NCI-H345 (cell line): ENCODE measurements around the gene EXO1.
A peak's percentile ranks its signal among the peaks of the same experiment; 100 is the strongest.
"Not testable (repeated sequence)": the region's sequence is repeated elsewhere in the genome, so short reads cannot be mapped to it uniquely, and the experiment has no call there.

Experiments
- DNase-seq: peaks from one replicate; lab custom pipeline; 2025; lab: John Stamatoyannopoulos, UW

The EXO1 gene

GRCh38 chr1:241847796-241848685 is at the start of gene EXO1:
Gene EXO1, plus strand, starts transcription at chr1:241848204. Its CDS starts 2,222 bp downstream, at chr1:241850426.
- DNase-seq = peak; percentile 97

GRCh38 chr1:241799416-241799815 is 48.6 kb upstream of the EXO1 start:
- DNase-seq = no peak

GRCh38 chr1:241800640-241801039 is 47.4 kb upstream of the EXO1 start:
- DNase-seq = no peak

GRCh38 chr1:241802863-241803262 is 45.1 kb upstream of the EXO1 start:
- no peak for DNase-seq

GRCh38 chr1:241804706-241805105 is 43.3 kb upstream of the EXO1 start:
- DNase-seq = not testable (repeated sequence)

- no peak for DNase-seq
Measured at GRCh38 chr1:241808265-241808664, 39.7 kb upstream of the EXO1 start.

- DNase-seq = no peak
Measured at GRCh38 chr1:241810769-241811405, 37.1 kb upstream of the EXO1 start.

GRCh38 chr1:241813768-241814320 is 34.2 kb upstream of the EXO1 start:
- no peak for DNase-seq

GRCh38 chr1:241816008-241816407 is 32.0 kb upstream of the EXO1 start:
- DNase-seq = no peak

GRCh38 chr1:241817331-241817792 is 30.6 kb upstream of the EXO1 start:
- DNase-seq = no peak

GRCh38 chr1:241817956-241818612 is 29.9 kb upstream of the EXO1 start:
- no peak for DNase-seq

GRCh38 chr1:241819340-241819866 is 28.6 kb upstream of the EXO1 start:
- DNase-seq = no peak

- DNase-seq = no peak
Measured at GRCh38 chr1:241821363-241821762, 26.6 kb upstream of the EXO1 start.

- no peak for DNase-seq
Measured at GRCh38 chr1:241822846-241823245, 25.2 kb upstream of the EXO1 start.

- DNase-seq = no peak
Measured at GRCh38 chr1:241823925-241824324, 24.1 kb upstream of the EXO1 start.

- DNase-seq = no peak
Measured at GRCh38 chr1:241825581-241825980, 22.4 kb upstream of the EXO1 start.

- not testable (repeated sequence) for DNase-seq
Measured at GRCh38 chr1:241826613-241827012, 21.4 kb upstream of the EXO1 start.

GRCh38 chr1:241827264-241827663 is 20.7 kb upstream of the EXO1 start:
- no peak for DNase-seq

- peak; percentile 37 for DNase-seq
Measured at GRCh38 chr1:241828463-241829021, 19.5 kb upstream of the EXO1 start.

GRCh38 chr1:241829468-241829867 is 18.5 kb upstream of the EXO1 start:
- no peak for DNase-seq

GRCh38 chr1:241834733-241835377 is 13.1 kb upstream of the EXO1 start:
- peak; percentile 39 for DNase-seq
